Measurements from ENCODE around the gene KCNJ10. TPM values are rescaled to one million over a fixed set of nuclear protein-coding genes. Genes with fewer than 3 reads are reported as not detected.

Gene KCNJ10
- total RNA-seq, 1 experiment from 2014 or later = not detected

DNA sequence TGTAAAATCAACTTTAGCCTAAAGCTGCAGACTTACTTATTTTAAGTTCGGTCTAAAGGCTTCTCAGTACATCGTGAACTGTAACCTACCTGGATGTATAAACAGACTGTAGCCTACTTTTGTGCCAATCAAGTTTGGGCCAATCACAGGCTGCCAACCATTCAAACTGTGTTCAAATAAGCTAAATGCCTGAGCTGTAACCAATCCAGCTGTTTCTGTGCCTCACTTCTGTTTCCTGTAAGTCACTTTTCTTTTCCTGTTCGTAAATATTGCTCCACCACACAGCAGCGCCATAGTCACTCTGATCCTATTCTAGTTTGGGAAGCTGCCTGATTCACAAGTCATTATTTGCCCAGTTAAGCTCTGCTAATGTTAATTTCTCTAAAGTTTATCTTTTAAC lies 78.4 kb downstream of the KCNJ10 start:
- DNase-seq (ENCODE audit: low read depth) = peak; percentile 36

DNA sequence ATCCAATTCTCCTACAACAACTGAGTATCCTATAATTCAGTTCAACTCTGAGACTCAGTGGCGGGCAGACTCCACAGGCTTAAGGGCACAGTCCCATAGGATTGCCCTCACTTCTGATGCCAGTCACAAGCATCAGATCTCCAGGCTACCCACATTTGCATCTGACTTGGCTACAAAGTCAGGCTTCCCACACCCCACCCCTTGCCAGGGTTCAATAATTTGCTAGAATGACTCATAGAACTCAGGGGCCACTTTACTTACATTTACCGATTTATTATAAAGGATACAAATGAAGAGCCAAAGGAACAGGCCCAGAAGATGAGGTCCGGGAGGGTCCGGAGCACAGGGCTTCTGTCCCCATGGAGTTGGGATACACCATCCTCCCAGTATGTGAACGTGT lies 80.0 kb downstream of the KCNJ10 start:
- no peak for DNase-seq (ENCODE audit: low read depth)

- no peak for DNase-seq (ENCODE audit: low read depth)
These were observed 80.4 kb downstream of the KCNJ10 start for GRCh38 chr1:159989581-159989980.

GRCh38 chr1:159988006-159988405 lies 82.0 kb downstream of the KCNJ10 start:
- no peak for DNase-seq (ENCODE audit: low read depth)

DNA sequence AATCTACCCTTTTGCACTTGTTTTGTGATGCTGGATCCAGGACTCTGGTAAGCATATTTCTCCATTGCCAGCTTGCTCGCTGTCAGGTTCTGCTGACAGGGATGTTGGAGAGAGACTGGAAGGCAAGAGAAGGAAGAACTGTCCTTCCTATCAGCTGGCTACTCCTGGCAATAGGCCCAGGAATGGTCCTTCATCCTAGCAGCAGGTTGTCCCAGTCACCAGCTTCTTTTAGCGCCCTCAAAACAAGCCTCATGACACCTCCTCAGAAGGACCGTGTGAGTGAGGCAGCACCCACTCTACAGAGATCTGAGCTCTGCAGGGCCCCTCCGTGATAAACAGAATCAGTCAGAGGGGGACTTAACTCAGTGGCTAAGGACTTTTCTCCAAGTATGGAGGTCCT lies 82.8 kb downstream of the KCNJ10 start:
- no peak for DNase-seq (ENCODE audit: low read depth)

DNA sequence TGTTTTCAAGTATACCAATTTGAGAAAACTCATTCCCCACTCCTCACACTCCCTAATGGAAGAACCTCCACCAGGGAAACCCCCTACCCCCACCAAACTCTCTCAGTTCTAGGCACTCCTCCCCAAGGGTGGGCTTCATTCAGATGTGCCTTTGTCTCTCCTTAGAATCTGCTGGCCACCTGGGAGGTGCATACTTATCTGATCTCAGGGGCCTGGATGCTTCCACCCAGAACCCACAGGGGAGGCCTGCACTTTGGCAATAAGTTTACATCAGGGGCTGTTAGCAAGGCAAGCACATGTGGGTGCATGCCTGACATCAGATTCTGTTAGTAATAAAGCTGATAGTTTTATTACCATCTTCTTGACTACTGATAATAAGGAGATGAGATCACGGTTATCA lies 83.4 kb downstream of the KCNJ10 start:
- DNase-seq (ENCODE audit: low read depth) = no peak

GRCh38 chr1:159986093-159986492 lies 83.9 kb downstream of the KCNJ10 start:
- no peak for DNase-seq (ENCODE audit: low read depth)

- no peak for DNase-seq (ENCODE audit: low read depth)
These were observed 84.5 kb downstream of the KCNJ10 start for GRCh38 chr1:159985473-159985872.

GRCh38 chr1:159983681-159984080 lies 86.3 kb downstream of the KCNJ10 start:
- no peak for DNase-seq (ENCODE audit: low read depth)

DNA sequence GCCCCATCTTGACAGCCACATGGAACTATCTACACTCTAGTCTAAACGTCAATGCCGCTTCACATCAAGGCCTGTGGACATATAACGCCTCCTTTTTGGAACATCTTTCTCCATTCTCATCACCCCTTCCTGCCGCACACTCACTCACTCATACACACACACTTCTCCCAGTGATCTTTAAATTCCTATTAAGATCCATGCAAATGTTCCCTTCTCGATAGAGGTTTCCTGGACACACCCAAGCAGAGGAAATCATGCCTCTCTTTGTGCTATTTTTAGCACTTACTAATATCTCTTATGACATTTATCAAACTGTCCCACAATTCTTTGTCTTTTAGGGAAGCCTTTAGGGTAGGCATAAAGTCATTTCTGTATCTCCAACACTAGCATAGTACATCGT lies 87.7 kb downstream of the KCNJ10 start:
- DNase-seq (ENCODE audit: low read depth) = no peak

GRCh38 chr1:159981351-159982055 lies 88.5 kb downstream of the KCNJ10 start:
- no peak for DNase-seq (ENCODE audit: low read depth)

- no peak for DNase-seq (ENCODE audit: low read depth)
These were observed 89.2 kb downstream of the KCNJ10 start for GRCh38 chr1:159980786-159981185.

- no peak for DNase-seq (ENCODE audit: low read depth)
These were observed 89.9 kb downstream of the KCNJ10 start for GRCh38 chr1:159980076-159980475.

DNA sequence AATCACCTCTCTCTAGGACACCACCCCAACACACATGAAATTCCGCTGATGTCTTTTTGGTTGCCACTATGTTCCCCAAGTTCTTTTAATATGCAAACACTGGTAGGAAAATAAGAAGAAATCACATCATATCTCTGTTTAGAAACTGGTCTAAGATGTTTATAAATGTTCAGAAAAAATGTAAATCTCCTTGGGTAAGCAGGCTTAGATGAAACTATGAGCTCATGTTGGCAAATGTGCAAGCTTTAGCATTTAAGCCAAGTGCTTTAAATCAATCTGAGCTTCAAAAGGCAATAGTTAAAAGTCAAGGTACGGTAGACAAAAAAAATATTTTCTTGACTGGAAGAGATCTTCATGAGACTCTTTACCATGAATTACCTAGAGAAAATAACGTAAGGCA lies 90.7 kb downstream of the KCNJ10 start:
- DNase-seq (ENCODE audit: low read depth) = no peak

- DNase-seq (ENCODE audit: low read depth) = no peak
These were observed 91.9 kb downstream of the KCNJ10 start for GRCh38 chr1:159978107-159978398.

DNA sequence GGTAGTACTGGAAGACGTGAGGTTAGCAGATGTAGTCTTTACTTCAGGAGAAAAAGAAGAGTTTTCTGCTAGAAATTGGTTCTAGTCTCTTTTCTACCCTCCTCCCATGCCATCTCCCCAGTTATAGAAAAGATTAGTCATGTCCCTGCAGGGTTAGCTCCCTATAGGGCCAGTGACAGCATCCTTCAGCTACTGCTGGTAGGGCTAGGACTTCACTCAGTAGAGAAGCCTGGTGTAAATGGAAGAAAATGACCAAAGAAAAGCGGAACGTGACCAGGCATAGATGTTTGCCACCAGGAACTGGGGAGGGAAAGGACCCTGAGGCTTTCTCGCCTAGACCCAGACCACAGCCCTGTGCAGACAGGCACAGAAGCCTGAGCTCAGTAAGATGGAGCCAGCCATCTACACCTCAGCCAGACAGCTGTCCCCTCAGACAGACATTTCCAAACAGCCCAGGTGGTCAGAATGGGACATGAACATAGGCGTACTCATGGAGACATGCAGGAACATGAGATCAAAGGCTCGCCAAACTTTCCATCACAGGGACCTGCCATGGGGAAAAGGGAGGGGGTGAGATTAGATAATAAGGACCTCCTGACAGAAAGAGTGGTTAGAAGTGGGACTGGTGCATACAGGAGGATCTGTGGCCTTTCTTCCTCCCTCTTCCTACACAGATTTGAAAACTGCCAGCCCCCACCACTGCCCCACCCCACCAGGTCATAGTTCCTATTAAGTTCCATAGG lies 92.4 kb downstream of the KCNJ10 start:
- DNase-seq (ENCODE audit: low read depth) = no peak

DNA sequence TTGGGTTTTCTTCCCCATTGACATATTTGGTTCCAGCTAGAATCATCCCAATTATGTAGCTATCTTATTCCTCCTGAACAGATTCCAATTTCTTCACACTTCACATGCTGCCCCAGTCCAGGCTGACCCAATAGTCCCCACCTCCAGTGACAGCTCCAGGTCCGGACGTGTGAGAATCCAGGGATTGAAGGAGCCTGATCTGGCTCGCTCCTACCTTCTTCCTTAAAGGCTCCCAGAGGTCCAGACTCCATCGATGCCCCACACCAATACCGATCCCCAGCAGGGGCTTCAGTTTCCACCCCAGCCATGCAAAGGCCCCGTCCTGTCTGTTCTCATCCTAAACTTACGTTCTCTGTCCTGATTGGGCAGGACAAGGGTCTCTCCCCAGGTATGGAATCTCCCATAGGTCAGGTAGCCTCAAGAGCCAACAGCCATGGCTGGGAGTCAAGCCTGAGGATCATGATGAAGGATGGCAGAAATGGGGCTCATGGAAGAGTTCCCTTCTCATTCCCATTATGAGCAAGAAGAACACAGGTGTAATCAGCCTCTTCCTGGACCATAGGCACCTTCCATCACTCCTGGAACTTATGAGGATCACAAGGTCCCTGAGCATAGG lies 95.5 kb downstream of the KCNJ10 start:
- no peak for DNase-seq (ENCODE audit: low read depth)

DNA sequence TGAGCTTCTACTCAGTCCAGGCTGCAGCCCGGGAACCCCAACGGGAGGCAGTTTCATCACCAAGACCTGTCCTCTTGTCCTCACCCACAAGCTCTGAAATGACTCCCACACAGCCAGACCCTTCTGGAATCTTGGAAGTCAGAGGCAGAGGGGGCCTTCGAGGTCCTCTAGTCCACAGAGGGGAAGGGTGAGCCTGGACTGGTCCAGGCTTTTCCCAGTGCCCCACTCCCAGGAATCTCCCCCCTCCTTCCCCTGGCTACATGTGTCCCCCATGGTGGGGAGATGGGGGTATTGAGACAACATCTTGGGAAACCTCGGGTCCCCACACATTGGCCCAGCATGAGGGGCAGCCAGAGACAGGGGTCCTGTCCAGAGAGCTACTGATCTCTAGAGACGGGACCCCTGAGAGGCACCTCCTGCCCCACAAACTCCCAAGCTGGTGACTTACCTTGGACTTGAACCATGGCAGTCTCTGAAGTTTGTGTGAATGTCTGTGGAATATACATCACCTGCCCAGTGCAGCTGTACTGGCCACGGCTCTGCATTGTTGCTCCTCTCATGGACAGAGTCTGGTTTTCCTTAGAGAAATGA lies 96.5 kb downstream of the KCNJ10 start:
- DNase-seq (ENCODE audit: low read depth) = no peak

GRCh38 chr1:159972443-159973205 lies 97.3 kb downstream of the KCNJ10 start:
- no peak for DNase-seq (ENCODE audit: low read depth)

GRCh38 chr1:159970932-159971342 lies 99.0 kb downstream of the KCNJ10 start:
- no peak for DNase-seq (ENCODE audit: low read depth)

DNA sequence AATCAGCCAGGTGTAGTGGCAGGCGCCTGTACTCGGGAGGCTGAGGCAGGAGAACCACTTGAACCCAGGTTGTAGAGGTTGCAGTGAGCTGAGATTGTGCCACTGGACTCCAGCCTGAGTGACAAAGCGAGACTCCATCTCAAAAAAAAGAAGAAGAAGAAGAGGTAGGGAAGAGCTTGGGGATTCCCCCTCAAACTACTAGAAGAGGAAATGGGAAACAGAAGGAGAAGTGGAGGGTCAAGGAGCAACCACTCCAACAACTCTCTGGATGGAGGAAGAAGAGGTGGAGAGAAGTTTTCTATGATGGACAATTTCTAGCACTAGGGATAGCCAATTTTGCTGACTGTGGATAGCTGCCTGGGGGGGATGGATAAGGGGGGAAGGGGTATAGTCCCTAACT lies 101.1 kb downstream of the KCNJ10 start:
- DNase-seq (ENCODE audit: low read depth) = no peak

GRCh38 chr1:159965263-159965662 lies 104.7 kb downstream of the KCNJ10 start:
- no peak for DNase-seq (ENCODE audit: low read depth)

All from LHCN-M2 (cell line).